CD4-positive, alpha-beta T cell treated with Interleukin-12 subunit alpha and Interleukin-12 subunit beta, for 1 hour (primary cell): ENCODE results near the gene ARL15.
"Not testable (repeated sequence)": the region's sequence is repeated elsewhere in the genome, so short reads cannot be mapped to it uniquely, and the experiment has no call there.

Experiments used
- DNase-seq: peaks from one replicate; pipeline ENCODE4 v3.0.0-alpha.2; 2020

The ARL15 gene

DNA sequence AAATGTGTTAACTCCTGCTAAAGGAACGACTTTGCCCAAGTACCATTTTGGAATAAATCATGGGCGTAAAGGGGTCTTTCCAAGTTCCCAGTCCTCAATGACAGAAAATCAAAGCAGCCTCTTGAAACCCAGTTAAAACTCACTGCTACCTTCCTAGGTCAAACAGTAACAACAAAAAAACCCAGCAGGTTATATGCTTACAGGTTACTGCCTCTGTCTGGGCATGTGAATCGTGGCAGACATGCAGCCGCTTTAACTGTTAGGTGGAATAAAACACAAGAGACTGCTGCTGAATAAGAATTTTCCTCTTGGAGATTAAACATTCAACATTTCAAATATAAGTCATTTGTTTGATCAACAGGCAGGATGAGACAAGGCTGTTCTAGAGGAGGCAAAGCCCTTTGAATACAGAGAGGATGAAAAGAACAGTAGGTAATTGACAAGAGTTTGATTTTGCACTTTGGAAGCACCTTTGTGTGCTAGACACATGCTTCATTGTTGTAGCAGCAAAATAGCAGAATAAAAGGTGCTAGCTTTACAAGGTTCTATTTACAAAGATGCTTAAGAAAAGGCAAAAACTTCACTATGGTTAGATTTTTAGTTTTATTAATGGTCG lies 430.6 kb downstream of the ARL15 start:
- DNase-seq = no peak

DNA sequence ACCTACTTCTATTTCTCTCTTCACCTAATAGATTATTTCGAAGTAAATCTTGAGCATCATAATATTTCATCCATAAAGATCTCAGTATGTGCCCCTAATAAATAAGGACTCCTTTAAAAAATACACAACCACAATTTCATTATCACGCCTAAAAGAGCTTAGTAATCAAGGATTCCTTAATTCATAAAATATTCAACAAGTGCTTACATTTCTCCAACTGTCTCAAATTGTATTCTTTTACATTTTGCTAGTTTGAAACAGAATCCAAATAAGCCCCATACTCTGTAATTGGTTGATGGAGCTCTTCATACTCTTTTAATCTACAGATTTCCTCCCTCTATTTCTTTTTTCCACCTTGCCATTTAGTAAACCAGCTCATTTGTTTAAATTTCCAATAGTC lies 432.4 kb downstream of the ARL15 start:
- DNase-seq = no peak

DNA sequence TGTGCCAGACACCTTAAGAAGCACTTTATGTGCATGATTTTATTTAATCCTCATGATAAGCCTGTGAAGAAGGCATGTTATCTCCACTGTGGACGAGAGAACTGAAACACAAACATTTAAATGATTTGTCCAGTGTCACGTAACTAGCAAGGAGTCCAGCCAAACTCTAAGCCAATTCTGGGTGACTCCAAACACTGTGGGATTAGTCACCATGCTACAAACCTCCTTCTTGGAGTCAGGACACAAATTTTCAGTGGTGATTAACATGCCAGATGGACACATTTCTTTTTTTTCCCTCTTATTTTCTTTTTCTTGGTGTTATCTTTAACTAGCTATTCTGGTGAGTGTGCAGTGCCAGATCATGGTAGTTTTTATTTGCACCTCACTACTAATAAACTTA lies 433.1 kb downstream of the ARL15 start:
- DNase-seq = no peak

DNA sequence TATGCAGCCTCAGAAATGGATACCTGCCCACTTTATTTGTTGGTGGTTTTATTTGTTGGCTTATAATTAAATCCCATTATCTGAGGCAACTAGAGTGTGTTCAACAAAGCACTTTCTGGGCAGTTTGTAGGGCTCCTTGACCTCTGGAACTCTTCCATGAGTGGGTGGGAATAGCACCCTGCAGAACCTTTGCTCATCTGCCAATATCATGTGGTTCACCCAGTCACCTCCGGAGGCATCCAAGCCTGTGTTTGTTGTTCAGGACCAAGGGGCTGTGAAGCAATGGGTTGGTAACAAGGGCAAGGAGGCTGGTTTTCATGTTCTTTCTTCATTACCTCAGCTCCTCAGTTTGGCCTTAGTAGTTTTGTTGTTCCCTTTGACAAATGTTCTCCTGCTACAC lies 436.0 kb downstream of the ARL15 start:
- no peak for DNase-seq

- no peak for DNase-seq
These were observed 437.1 kb downstream of the ARL15 start for GRCh38 chr5:53873235-53873634.

DNA sequence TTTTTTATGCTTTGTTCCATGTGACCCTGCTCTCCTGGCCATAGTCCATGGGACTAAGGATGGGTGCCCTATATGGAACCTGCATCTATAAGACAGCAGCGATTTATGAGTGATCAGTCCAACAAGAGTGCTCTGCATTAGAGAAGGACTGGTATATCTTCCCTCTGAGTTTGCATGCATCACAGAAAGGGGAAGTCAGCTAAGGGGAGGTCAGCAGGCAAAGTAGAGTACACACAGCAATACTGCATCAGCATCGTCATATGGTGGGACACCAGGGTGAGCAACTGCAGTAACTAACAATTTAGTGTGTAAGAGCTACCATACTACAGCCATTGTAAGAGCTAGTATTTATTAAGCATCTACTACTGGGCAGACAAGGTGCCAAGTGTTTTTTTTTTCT lies 438.6 kb downstream of the ARL15 start:
- DNase-seq = no peak

- no peak for DNase-seq
These were observed 439.3 kb downstream of the ARL15 start for GRCh38 chr5:53871050-53871449.

DNA sequence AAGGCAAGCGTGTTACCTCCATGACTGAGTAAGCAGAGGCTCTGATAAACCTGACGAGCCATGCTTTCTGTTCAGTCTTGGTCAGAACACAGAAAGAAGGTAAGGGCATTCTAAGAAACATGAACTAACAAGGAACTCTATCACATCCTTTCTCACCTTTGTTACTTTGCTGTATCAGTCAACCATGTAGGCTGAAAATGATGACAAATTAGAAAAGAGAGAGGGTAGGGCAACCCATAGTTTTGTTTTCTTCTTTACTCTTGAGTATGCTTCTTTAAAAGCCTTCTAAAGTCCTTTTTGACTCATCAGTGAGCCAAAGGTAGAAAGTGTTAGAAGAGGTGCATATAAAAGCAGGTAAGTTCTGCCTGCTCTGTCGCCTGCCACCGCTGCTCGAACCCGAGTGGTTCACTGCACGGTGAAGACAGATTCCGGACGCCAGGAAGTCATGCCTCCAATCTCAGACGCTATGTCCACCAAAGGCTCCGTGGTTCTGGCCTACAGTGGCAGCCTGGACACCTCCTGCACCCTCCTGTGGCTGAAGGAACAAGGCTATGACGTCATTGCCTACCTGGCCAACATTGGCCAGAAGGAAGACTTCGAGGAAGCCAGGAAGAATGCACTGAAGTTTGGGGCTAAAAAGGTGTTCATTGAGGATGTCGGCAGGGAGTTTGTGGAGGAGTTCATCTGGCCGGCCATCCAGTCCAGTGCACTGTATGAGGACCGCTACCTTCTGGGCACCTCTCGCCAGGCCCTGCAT lies 451.5 kb downstream of the ARL15 start:
- no peak for DNase-seq

GRCh38 chr5:53856506-53856905 lies 453.9 kb downstream of the ARL15 start:
- no peak for DNase-seq

GRCh38 chr5:53836851-53837430 lies 473.4 kb downstream of the ARL15 start:
- not testable (repeated sequence) for DNase-seq

DNA sequence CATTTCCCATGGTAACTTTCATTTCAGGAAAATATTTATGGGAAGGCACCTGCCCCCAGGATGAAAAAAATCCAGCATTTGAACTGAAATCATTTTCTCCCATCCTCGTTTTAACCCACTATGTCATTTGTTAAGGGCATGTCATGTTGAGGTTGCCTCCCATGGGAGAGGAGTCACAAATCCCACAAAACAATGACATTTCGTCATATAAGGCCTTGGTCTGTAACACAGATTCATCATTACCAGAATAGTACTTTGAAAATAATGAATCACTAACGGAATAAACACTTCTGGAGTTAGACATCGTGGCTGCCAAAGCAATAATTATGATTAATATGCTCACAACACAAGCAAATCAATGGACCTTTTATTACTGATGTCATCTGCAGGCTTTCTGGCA lies 475.9 kb downstream of the ARL15 start:
- no peak for DNase-seq
